Stomach (tissue), 9 donors: ENCODE results near the gene COL16A1. TPM values are rescaled to one million over a fixed set of nuclear protein-coding genes. Genes with fewer than 3 reads are reported as not detected.

Experiments used
- DNase-seq, 2 donors: peaks; one replicate each; pipeline versions ENCODE4 v3.0.0 to v3.0.0-alpha.2; 2013 to 2019
- H3K27ac ChIP-seq, 5 donors: fragments of 200-600 bp in 4 of 5; sonication (generic) in 4 of 5; one replicate each; pipeline ENCODE4 v1.5.1; 2013 to 2019; ENCODE audit warnings: mild to moderate bottlenecking in 1 of 5, moderate library complexity in 1 of 5
- H3K27me3 ChIP-seq, 3 donors: fragments of 200-600 bp; sonication (generic); one replicate each; pipeline ENCODE4 v1.5.1; 2017 to 2019; ENCODE audit warnings: mixed run types in 1 of 3
- H3K36me3 ChIP-seq, 4 donors: fragments of 200-600 bp; sonication (generic); 1 replicate in 3 of 4; 2 replicates in 1 of 4; pipeline ENCODE4 v1.5.1; 2016 to 2019
- H3K4me1 ChIP-seq, 4 donors: fragments of 200-600 bp; sonication (generic); one replicate each; pipeline ENCODE4 v1.5.1; 2016 to 2019
- H3K4me3 ChIP-seq, 4 donors: fragments of 200-600 bp; sonication (generic) in 3 of 4; one replicate each; pipeline ENCODE4 v1.5.1; 2016 to 2019; ENCODE audit warnings: mild to moderate bottlenecking in 1 of 4
- H3K9me3 ChIP-seq, 4 donors: fragments of 200-600 bp; sonication (generic); one replicate each; pipeline ENCODE4 v1.5.1; 2016 to 2019
- EP300 ChIP-seq: sonication (generic); formaldehyde crosslinking; IDR thresholded peaks from one replicate; pipeline ENCODE4 v1.6.1; 2017; ENCODE audit warnings: antibody characterized with exemption
- POLR2A ChIP-seq, 4 donors: fragments of 450-650 bp; IDR thresholded peaks; one replicate each; pipeline ENCODE4 v1.6.1; 2016; ENCODE audit warnings: antibody characterized with exemption in 4 of 4, control low read depth in 2 of 4, mild to moderate bottlenecking in 1 of 4, moderate library complexity in 1 of 4
- POLR2AphosphoS5 ChIP-seq, 3 donors: sonication (generic); formaldehyde crosslinking; IDR thresholded peaks; one replicate each; pipeline ENCODE4 v1.6.1; 2016; ENCODE audit warnings: antibody characterized with exemption in 3 of 3
- WGBS, 5 donors: extraction: QIAGEN DNeasy Blood & Tissue Kit in 3 of 5; methylation state at CpG; one replicate each; pipeline versions ENCODE4 v1.1.5 to v1.1.7; 2013 to 2018; 5-methylcytosine and 5-hydroxymethylcytosine counted together
- intact Hi-C: fragments of 100-400 bp; cut with DNase I; formaldehyde crosslinking; loops from one replicate; pipeline ENCODE4 v1.15.1; 2023; ENCODE audit warnings: low total_unique reads
- polyA plus RNA-seq, 3 donors: library from polyadenylated mRNA; stranded (reverse); fragments of 200-250 nt; gene quantifications; one replicate each; pipeline ENCODE4 v1.2.3, GENCODE V29; 2013
- total RNA-seq, 5 donors: library from RNA; depleted of rRNA; stranded (reverse); fragments of >200 nt; gene quantifications; one replicate each; pipeline versions ENCODE4 v1.1.0 to v1.2.3, GENCODE V29; 2014 to 2016
- TF ChIP-seq, protein P1 (sequence below), 7 experiments: fragments of 450-650 bp in 4 of 7; fragments of 200-600 bp in 3 of 7; sonication (generic) in 3 of 7; IDR thresholded peaks; one replicate each; pipeline ENCODE4 v1.5.1; 2016 to 2019; ENCODE audit warnings: antibody characterized with exemption in 7 of 7, control low read depth in 2 of 7, mild to moderate bottlenecking in 1 of 7
- donor health status: healthy with polysubstance abuse.
- donor health status: Bipolar disorder and iron deficiency.
- donor health status: healthy.

The COL16A1 gene
- total and polyA plus RNA-seq, 8 donors: 19.8 to 127 (median 74.1) TPM

- Histone ChIP-seq H3K27ac (no peak overlapping the region), H3K9me3 (no peaks in the 10 kb centered on the region), H3K27me3 (no peaks in the 10 kb centered on the region), H3K4me1 (peaks cover 17 to 27% (median 17%) of the 10 kb centered on the region in 4 donors), H3K36me3 (peaks cover 0 to 61% (median 46%) of the 10 kb centered on the region in 4 donors), H3K4me3 (no peak overlapping the region)
- intact Hi-C loops: loop anchor here (5.0 kb wide), 1 partner anchor 55 kb away; no protein-coding TSS in a partner anchor
- 83 to 90% (median 86%) methylated on average over 10 to 12 of the region's 12 CpGs for WGBS, 5 donors
- TF ChIP-seq POLR2AphosphoS5 (IDR thresholded peaks at IDR 0.05): no peak
- no peak for TF ChIP-seq POLR2A (IDR thresholded peaks at IDR 0.05)
- TF ChIP-seq, protein P1, sequence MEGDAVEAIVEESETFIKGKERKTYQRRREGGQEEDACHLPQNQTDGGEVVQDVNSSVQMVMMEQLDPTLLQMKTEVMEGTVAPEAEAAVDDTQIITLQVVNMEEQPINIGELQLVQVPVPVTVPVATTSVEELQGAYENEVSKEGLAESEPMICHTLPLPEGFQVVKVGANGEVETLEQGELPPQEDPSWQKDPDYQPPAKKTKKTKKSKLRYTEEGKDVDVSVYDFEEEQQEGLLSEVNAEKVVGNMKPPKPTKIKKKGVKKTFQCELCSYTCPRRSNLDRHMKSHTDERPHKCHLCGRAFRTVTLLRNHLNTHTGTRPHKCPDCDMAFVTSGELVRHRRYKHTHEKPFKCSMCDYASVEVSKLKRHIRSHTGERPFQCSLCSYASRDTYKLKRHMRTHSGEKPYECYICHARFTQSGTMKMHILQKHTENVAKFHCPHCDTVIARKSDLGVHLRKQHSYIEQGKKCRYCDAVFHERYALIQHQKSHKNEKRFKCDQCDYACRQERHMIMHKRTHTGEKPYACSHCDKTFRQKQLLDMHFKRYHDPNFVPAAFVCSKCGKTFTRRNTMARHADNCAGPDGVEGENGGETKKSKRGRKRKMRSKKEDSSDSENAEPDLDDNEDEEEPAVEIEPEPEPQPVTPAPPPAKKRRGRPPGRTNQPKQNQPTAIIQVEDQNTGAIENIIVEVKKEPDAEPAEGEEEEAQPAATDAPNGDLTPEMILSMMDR (IDR thresholded peaks at IDR 0.05): no peak
- TF ChIP-seq EP300: no peak
- DNase-seq: no peak
Measured at GRCh38 chr1:31662463-31662862, 41.4 kb downstream of the COL16A1 start.

- no peaks in the 10 kb centered on the region for H3K27me3 ChIP-seq
- H3K27ac ChIP-seq: no peak overlapping the region
- intact Hi-C loops: loop anchor here (5.0 kb wide), 1 partner anchor 55 kb away; no protein-coding TSS in a partner anchor
- no peak overlapping the region for H3K4me3 ChIP-seq
- no peak for DNase-seq
- H3K4me1 ChIP-seq: peaks cover 11 to 21% (median 12%) of the 10 kb centered on the region in 4 donors
- no peaks in the 10 kb centered on the region for H3K9me3 ChIP-seq
- peaks cover 0 to 67% (median 49%) of the 10 kb centered on the region in 4 donors for H3K36me3 ChIP-seq
- 85 to 92% (median 90%) methylated on average over 6 of the region's 6 CpGs for WGBS, 5 donors
- TF ChIP-seq EP300 (no peak), POLR2A (IDR thresholded peaks at IDR 0.05) (no peak), POLR2AphosphoS5 (IDR thresholded peaks at IDR 0.05) (no peak)
- TF ChIP-seq, protein P1 (IDR thresholded peaks at IDR 0.05): no peak
Measured at GRCh38 chr1:31661856-31662255, 42.0 kb downstream of the COL16A1 start.

- 87 to 93% (median 91%) methylated on average over 4 of the region's 4 CpGs for WGBS, 5 donors
- intact Hi-C loops: loop anchor here (5.0 kb wide), 1 partner anchor 56 kb away; no protein-coding TSS in a partner anchor
- Histone ChIP-seq H3K27me3 (no peaks in the 10 kb centered on the region), H3K4me1 (peaks cover 2 to 12% (median 3%) of the 10 kb centered on the region in 4 donors), H3K36me3 (peaks cover 0 to 72% (median 51%) of the 10 kb centered on the region in 4 donors), H3K27ac (no peak overlapping the region), H3K4me3 (no peak overlapping the region), H3K9me3 (no peaks in the 10 kb centered on the region)
- DNase-seq: no peak
- TF ChIP-seq POLR2A (IDR thresholded peaks at IDR 0.05): no peak
- no peak for TF ChIP-seq POLR2AphosphoS5 (IDR thresholded peaks at IDR 0.05)
- no peak for TF ChIP-seq EP300
- TF ChIP-seq, protein P1 (IDR thresholded peaks at IDR 0.05): no peak
Measured at GRCh38 chr1:31660871-31661455, 42.9 kb downstream of the COL16A1 start.

DNA sequence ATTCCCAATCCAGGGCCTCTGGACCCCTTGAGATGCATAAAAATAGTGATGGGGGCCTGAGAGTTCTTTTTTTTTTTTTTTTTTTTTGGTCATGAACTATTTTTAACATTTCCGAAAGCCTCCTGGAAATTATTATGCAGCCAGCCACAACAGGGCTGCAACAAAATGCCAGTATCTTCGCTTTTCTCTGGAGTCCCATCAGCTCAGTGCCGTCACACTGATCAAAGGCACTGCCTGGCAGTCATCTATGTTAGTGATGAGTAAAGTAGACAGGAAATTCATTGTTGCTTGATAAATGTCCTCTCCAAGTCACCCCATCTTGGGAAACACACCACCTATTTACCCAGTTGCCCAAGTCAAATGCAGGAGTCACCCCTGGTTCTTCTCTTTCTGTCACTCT lies 43.9 kb downstream of the COL16A1 start:
- peaks cover 0 to 71% (median 52%) of the 10 kb centered on the region in 4 donors for H3K36me3 ChIP-seq
- no peaks in the 10 kb centered on the region for H3K27me3 ChIP-seq
- TF ChIP-seq EP300: no peak
- no peak for TF ChIP-seq POLR2A (IDR thresholded peaks at IDR 0.05)
- TF ChIP-seq, protein P1 (IDR thresholded peaks at IDR 0.05): no peak
- TF ChIP-seq POLR2AphosphoS5 (IDR thresholded peaks at IDR 0.05): no peak
- DNase-seq: no peak
- intact Hi-C loops: loop anchor here (5.0 kb wide), 1 partner anchor 57 kb away; no protein-coding TSS in a partner anchor
- H3K27ac ChIP-seq: no peak overlapping the region
- 67 to 95% (median 93%) methylated on average over 3 of the region's 3 CpGs for WGBS, 5 donors
- H3K9me3 ChIP-seq: no peaks in the 10 kb centered on the region
- H3K4me1 ChIP-seq: peaks cover 0 to 2% (median 0%) of the 10 kb centered on the region in 4 donors
- H3K4me3 ChIP-seq: no peak overlapping the region
